Endothelial cell of umbilical vein (primary cell): Measurements from ENCODE around the gene ALK. TPM values are rescaled to one million over a fixed set of nuclear protein-coding genes. Genes with fewer than 3 reads are reported as not detected.

Source experiments
- BruUV-seq: library from RNA; stranded (reverse); fragments of 400-500 nt; replicated peaks from 2 replicates; lab custom pipeline; 2021; lab: Mats Ljungman, UMichigan
- CTCF ChIA-PET: fragments of 300-600, 350-600 bp; sonication (Branson Sonifier 250); formaldehyde crosslinking; loops from one replicate; lab custom pipeline; 2021; ENCODE audit warnings: antibody characterized with exemption, inconsistent platforms; lab: Charles Lee
- POLR2A ChIA-PET: fragments of 300-600, 350-600 bp; sonication (Branson Sonifier 250); formaldehyde crosslinking; loops from one replicate; lab custom pipeline; 2021; ENCODE audit warnings: antibody characterized with exemption, inconsistent platforms; lab: Charles Lee
- DNase-seq: peaks from one replicate; pipeline ENCODE4 v3.0.0-alpha.2; 2011; ENCODE audit warnings: low read depth, low spot score
- FAIRE-seq: peaks from 2 replicates; lab custom pipeline; 2011; peaks lifted over from hg19 to GRCh38; lab: Jason Lieb, UNC
- H2AFZ ChIP-seq: 2 replicates; pipeline ENCODE4 v1.6.0; 2012; ENCODE audit warnings: low read depth, low read length, control low read depth, inconsistent platforms
- H3K27ac ChIP-seq: 2 replicates; pipeline ENCODE4 v1.5.1; 2011; ENCODE audit warnings: low read depth, mild to moderate bottlenecking, control low read depth, low read length, moderate library complexity; ENCODE audit not compliant: insufficient read depth
- H3K27me3 ChIP-seq, 2 experiments: 2 replicates each; pipeline versions ENCODE4 v1.6.0 to v1.6.1; 2011; ENCODE audit warnings: low read length in 2 of 2, mixed read lengths in 1 of 2; ENCODE audit not compliant: control insufficient read depth in 2 of 2, insufficient read depth in 2 of 2
- H3K36me3 ChIP-seq, 2 experiments: 2 replicates in 1 of 2; 3 replicates in 1 of 2; pipeline ENCODE4 v1.5.1; 2011; ENCODE audit warnings: low read length in 2 of 2, mild to moderate bottlenecking in 1 of 2, moderate library complexity in 1 of 2; ENCODE audit not compliant: control insufficient read depth in 2 of 2, insufficient read depth in 2 of 2; ENCODE audit errors: extremely low read depth in 1 of 2
- H3K4me1 ChIP-seq: 3 replicates; pipeline ENCODE4 v1.5.1; 2011; ENCODE audit warnings: mild to moderate bottlenecking, low read length; ENCODE audit not compliant: control insufficient read depth, insufficient read depth; ENCODE audit errors: extremely low read depth
- H3K4me2 ChIP-seq: 2 replicates; pipeline ENCODE4 v1.6.1; 2011; ENCODE audit warnings: low read length, control low read depth, mixed read lengths; ENCODE audit not compliant: insufficient read depth
- H3K4me3 ChIP-seq, 3 experiments: fragments of 200-600 bp in 1 of 3; sonication (generic), shearing (Covaris generic) in 1 of 3; replicated peaks in 1 of 3; 2 replicates each; pipeline ENCODE4 v1.5.1; 2011 to 2016; ENCODE audit warnings: control low read depth in 3 of 3, low read length in 3 of 3, mild to moderate bottlenecking in 2 of 3, inconsistent platforms in 1 of 3, low read depth in 1 of 3, moderate library complexity in 1 of 3; ENCODE audit not compliant: insufficient read depth in 1 of 3
- H3K79me2 ChIP-seq: 2 replicates; pipeline ENCODE4 v1.6.0; 2012; ENCODE audit warnings: low read length, inconsistent platforms; ENCODE audit not compliant: control insufficient read depth, insufficient read depth
- H3K9ac ChIP-seq: replicated peaks from 2 replicates; pipeline ENCODE3; 2011; ENCODE audit warnings: low read length, control low read depth; ENCODE audit not compliant: insufficient read depth; ENCODE audit errors: extremely low read depth
- H3K9me1 ChIP-seq: replicated peaks from 3 replicates; pipeline ENCODE4 v1.6.0; 2011; ENCODE audit warnings: mild to moderate bottlenecking, low read length; ENCODE audit not compliant: control insufficient read depth, insufficient read depth; ENCODE audit errors: extremely low read depth
- H3K9me3 ChIP-seq: replicated peaks from 2 replicates; pipeline ENCODE4 v1.5.1; 2012; ENCODE audit warnings: low read length, inconsistent platforms; ENCODE audit not compliant: control insufficient read depth, insufficient read depth
- H4K20me1 ChIP-seq: replicated peaks from 2 replicates; pipeline ENCODE3; 2011; ENCODE audit warnings: mild to moderate bottlenecking, low read length; ENCODE audit not compliant: control insufficient read depth, insufficient read depth; ENCODE audit errors: extremely low read depth
- CTCF ChIP-seq, 2 donors: IDR thresholded peaks; 1 replicate in 1 of 2; 2 replicates in 1 of 2; pipeline ENCODE4 v1.5.1; 2011; ENCODE audit warnings: low read length in 2 of 2, mild to moderate bottlenecking in 2 of 2, moderate library complexity in 2 of 2, control low read depth in 1 of 2, inconsistent platforms in 1 of 2, low read depth in 1 of 2; ENCODE audit not compliant: insufficient read depth in 1 of 2; ENCODE audit errors: extremely low read depth in 1 of 2
- EZH2 ChIP-seq: IDR thresholded peaks from 2 replicates; pipeline ENCODE4 v1.6.1; 2012; ENCODE audit warnings: borderline replicate concordance, low read depth, mild to moderate bottlenecking, moderate library complexity, low read length, inconsistent platforms; ENCODE audit not compliant: severe bottlenecking
- FOS ChIP-seq: IDR thresholded peaks from 2 replicates; pipeline ENCODE4 v1.6.1; 2011; ENCODE audit warnings: mild to moderate bottlenecking, low read length, moderate library complexity, borderline replicate concordance; ENCODE audit not compliant: insufficient read depth
- GATA2 ChIP-seq: IDR thresholded peaks from 2 replicates; pipeline ENCODE4 v1.7.0; 2011; ENCODE audit warnings: low read depth, mild to moderate bottlenecking, moderate library complexity, mixed read lengths, low read length; ENCODE audit not compliant: insufficient read length, insufficient read depth
- JUN ChIP-seq: IDR thresholded peaks from 2 replicates; pipeline ENCODE4 v1.6.1; 2011; ENCODE audit warnings: borderline replicate concordance, low read depth; ENCODE audit not compliant: insufficient read length, insufficient read depth
- MAX ChIP-seq: IDR thresholded peaks from 2 replicates; pipeline ENCODE4 v1.6.1; 2011; ENCODE audit not compliant: insufficient read depth, insufficient read length
- MYC ChIP-seq: IDR thresholded peaks from one replicate; pipeline ENCODE4 v1.6.1; 2011; ENCODE audit warnings: mild to moderate bottlenecking, low read depth, low read length
- POLR2A ChIP-seq: IDR thresholded peaks from 2 replicates; pipeline ENCODE4 v1.6.1; 2012; ENCODE audit warnings: low read depth, mild to moderate bottlenecking, control low read depth, low read length
- POLR2AphosphoS5 ChIP-seq: IDR thresholded peaks from 2 replicates; pipeline ENCODE4 v1.6.1; 2012; ENCODE audit warnings: low read depth, mild to moderate bottlenecking, control low read depth, low read length, moderate library complexity; ENCODE audit not compliant: insufficient read depth
- dilution Hi-C: fragments of 300-500 bp; cut with MboI; formaldehyde crosslinking; loops from one replicate; pipeline ENCODE4 v1.15.0; 2019; ENCODE audit warnings: low sequenced_read_pairs; ENCODE audit not compliant: extremely low pct_ligation_motif_present
- intact Hi-C: fragments of 100-400 bp; cut with micrococcal nuclease; formaldehyde crosslinking; loops from one replicate; pipeline ENCODE4 v1.10.0; 2022
- polyA plus RNA-seq, 4 experiments: library from polyadenylated mRNA; depleted of rRNA in 3 of 4; stranded (reverse) in 3 of 4; unstranded in 1 of 4; fragments of >200 nt; gene quantifications; 2 replicates each; pipeline versions ENCODE4 v1.2.1 to v1.2.3, GENCODE V29; 2011 to 2012; ENCODE audit warnings: missing spikeins in 1 of 4
- total RNA-seq: library from RNA; stranded (reverse); gene quantifications from 2 replicates; pipeline ENCODE4 v1.2.3, GENCODE V29; 2021

The ALK gene
- total and polyA plus RNA-seq, 2 donors (not counting 3 experiments of a cell fraction or from before 2014, with no cell fraction given): not detected

GRCh38 chr2:29281086-29281915, 640.1 kb downstream of the ALK start:
- Histone ChIP-seq H3K4me2 (no peak overlapping the region), H3K4me3 (no peak overlapping the region), H3K9me3 (no peaks in the 10 kb centered on the region), H3K27ac (no peak overlapping the region), H3K9ac (no peak overlapping the region), H3K27me3 (no peaks in the 10 kb centered on the region), H3K79me2 (no peaks in the 10 kb centered on the region), H3K9me1 (no peaks in the 10 kb centered on the region), H4K20me1 (no peaks in the 10 kb centered on the region), H3K36me3 (no peaks in the 10 kb centered on the region), H2AFZ (no peak overlapping the region), H3K4me1 (no peaks in the 10 kb centered on the region)
- DNase-seq (no peak), FAIRE-seq (no peak)
- POLR2A ChIA-PET: no interaction called here
- intact Hi-C loops (no loop called here), dilution Hi-C loops (no loop called here)
- CTCF ChIA-PET: no interaction called here
- BruUV-seq: no TSS peak
- TF ChIP-seq JUN: no peak
- TF ChIP-seq MYC: no peak
- TF ChIP-seq EZH2: no peak
- TF ChIP-seq GATA2: no peak
- no peak for TF ChIP-seq FOS
- no peak for TF ChIP-seq POLR2AphosphoS5
- TF ChIP-seq MAX: no peak
- TF ChIP-seq POLR2A: no peak
- no peak for TF ChIP-seq CTCF (IDR thresholded peaks at IDR 0.05; ENCODE audit: extremely low read depth in 1 of 2, insufficient read depth in 1 of 2, low read depth in 1 of 2, low read length in 2 of 2)
